HCT116 (cell line): ENCODE data around the gene SART1. TPM values are rescaled to one million over a fixed set of nuclear protein-coding genes. Genes with fewer than 3 reads are reported as not detected.

Experiments used
- ATAC-seq: fragments of 200-7000 bp; cut with Tn5 transposase; 2 replicates; pipeline ENCODE4 v1.9.1; 2020; ENCODE audit warnings: mild to moderate bottlenecking, moderate library complexity
- BruUV-seq: library from RNA; stranded (reverse); fragments of 400-500 nt; replicated peaks from 2 replicates; lab custom pipeline; 2021; lab: Mats Ljungman, UMichigan
- CTCF ChIA-PET: fragments of 300-600 bp; sonication (Branson Sonifier 250); formaldehyde crosslinking; loops from one replicate; lab custom pipeline; 2021; ENCODE audit warnings: antibody characterized with exemption; lab: Charles Lee
- POLR2A ChIA-PET: fragments of 300-600, 350-600 bp; sonication (Branson Sonifier 250); formaldehyde crosslinking; loops from one replicate; lab custom pipeline; 2021; ENCODE audit warnings: antibody characterized with exemption; lab: Charles Lee
- RAD21 ChIA-PET, 2 experiments: fragments of 300-600 bp; sonication (Branson Sonifier 250); formaldehyde crosslinking; loops; one replicate each; lab custom pipeline; 2023; ENCODE audit warnings: low total read pairs in 2 of 2; ENCODE audit not compliant: uncharacterized antibody in 2 of 2, unreplicated experiment in 2 of 2, low non-redundant PET in 1 of 2; lab: Charles Lee
- DNase-seq: peaks from one replicate; pipeline ENCODE4 v3.0.0-alpha.2; 2010; ENCODE audit warnings: low read depth, low spot score
- H2AFZ ChIP-seq: fragments of 200-600 bp; shearing (Covaris generic), sonication (generic); 2 replicates; pipeline ENCODE4 v1.6.1; 2017; ENCODE audit warnings: low read depth, mixed run types, mixed read lengths, antibody characterized with exemption, low read length; ENCODE audit not compliant: poor library complexity, severe bottlenecking
- H3K27ac ChIP-seq: 2 replicates; pipeline ENCODE4 v1.5.1; 2012; ENCODE audit warnings: low read depth, low read length
- H3K27me3 ChIP-seq: fragments of 200-600 bp; sonication (generic); 2 replicates; pipeline ENCODE4 v1.6.1; 2016; ENCODE audit warnings: mixed run types, low read length, mixed read lengths; ENCODE audit not compliant: insufficient read depth
- H3K36me3 ChIP-seq, 2 experiments: fragments of 200-500 bp in 1 of 2; fragments of 200-600 bp in 1 of 2; sonication (Bioruptor generic) in 1 of 2; sonication (generic) in 1 of 2; 2 replicates each; pipeline versions ENCODE4 v1.5.1 to v1.6.1; 2014 to 2016; ENCODE audit warnings: low read length in 2 of 2, inconsistent platforms in 1 of 2, mixed read lengths in 1 of 2, mixed run types in 1 of 2; ENCODE audit not compliant: insufficient read depth in 2 of 2, control insufficient read depth in 1 of 2
- H3K4me1 ChIP-seq, 2 experiments: fragments of 200-600 bp in 1 of 2; sonication (generic) in 1 of 2; 2 replicates each; pipeline versions ENCODE4 v1.5.1 to v1.6.1; 2012 to 2017; ENCODE audit warnings: low read length in 2 of 2, inconsistent platforms in 1 of 2, mild to moderate bottlenecking in 1 of 2, mixed read lengths in 1 of 2, mixed run types in 1 of 2, moderate library complexity in 1 of 2; ENCODE audit not compliant: insufficient read depth in 2 of 2, control insufficient read depth in 1 of 2
- H3K4me2 ChIP-seq: fragments of 200-600 bp; sonication (generic); 2 replicates; pipeline ENCODE4 v1.6.1; 2017; ENCODE audit warnings: mixed run types, low read length, mixed read lengths
- H3K4me3 ChIP-seq, 2 experiments: fragments of 200-600 bp in 1 of 2; sonication (generic) in 1 of 2; replicated peaks in 1 of 2; 2 replicates each; pipeline ENCODE4 v1.5.1; 2011 to 2016; ENCODE audit warnings: low read length in 2 of 2, control low read depth in 1 of 2, low read depth in 1 of 2, mild to moderate bottlenecking in 1 of 2, mixed read lengths in 1 of 2, mixed run types in 1 of 2
- H3K79me2 ChIP-seq: fragments of 200-600 bp; sonication (generic); 2 replicates; pipeline ENCODE4 v1.6.1; 2017; ENCODE audit warnings: mild to moderate bottlenecking, mixed run types, low read length, moderate library complexity, mixed read lengths; ENCODE audit not compliant: insufficient read depth
- H3K9ac ChIP-seq: fragments of 200-600 bp; sonication (generic); 2 replicates; pipeline ENCODE4 v1.6.1; 2016; ENCODE audit warnings: low read length, mixed read lengths
- H3K9me2 ChIP-seq: fragments of 200-600 bp; sonication (generic), shearing (Covaris generic); 2 replicates; pipeline ENCODE4 v1.6.1; 2017; ENCODE audit warnings: mixed run types, mild to moderate bottlenecking, moderate library complexity; ENCODE audit not compliant: insufficient read depth
- H3K9me3 ChIP-seq, 2 experiments: fragments of 200-500 bp in 1 of 2; fragments of 200-600 bp in 1 of 2; sonication (Bioruptor generic) in 1 of 2; sonication (generic) in 1 of 2; 2 replicates each; pipeline ENCODE4 v1.6.1; 2014 to 2017; ENCODE audit warnings: low read length in 2 of 2, mixed read lengths in 2 of 2, inconsistent platforms in 1 of 2, low read depth in 1 of 2, mild to moderate bottlenecking in 1 of 2, mixed run types in 1 of 2, moderate library complexity in 1 of 2; ENCODE audit not compliant: control insufficient read depth in 1 of 2, insufficient read depth in 1 of 2
- H4K20me1 ChIP-seq: fragments of 200-600 bp; sonication (generic), shearing (Covaris generic); 2 replicates; pipeline ENCODE4 v1.6.1; 2017; ENCODE audit warnings: mixed run types, mild to moderate bottlenecking, moderate library complexity; ENCODE audit not compliant: insufficient read depth
- EGR1 ChIP-seq: IDR thresholded peaks from 2 replicates; pipeline ENCODE4 v1.6.1; 2012; ENCODE audit warnings: low read depth
- JUND ChIP-seq: IDR thresholded peaks from 2 replicates; pipeline ENCODE4 v1.6.1; 2012
- ZNF274 ChIP-seq: fragments of 200-500 bp; sonication (Bioruptor generic); IDR thresholded peaks from 2 replicates; pipeline ENCODE4 v1.6.1; 2014; ENCODE audit warnings: mild to moderate bottlenecking, low read depth, low read length, inconsistent platforms
- intact Hi-C: fragments of 100-400 bp; cut with micrococcal nuclease; formaldehyde crosslinking; loops from 2 replicates; pipeline ENCODE4 v1.10.0; 2022
- total RNA-seq: library from RNA; stranded (reverse); gene quantifications from one replicate; pipeline ENCODE4 v1.2.1, GENCODE V29; 2021; ENCODE audit not compliant: unreplicated experiment
- TF ChIP-seq, protein P1 (sequence below): IDR thresholded peaks from 2 replicates; pipeline ENCODE4 v1.6.1; 2012
- TF ChIP-seq, protein P2 (sequence below), 3 experiments: fragments of 200-600 bp in 1 of 3; sonication (generic) in 1 of 3; IDR thresholded peaks in 2 of 3; conservative IDR thresholded peaks in 1 of 3; 2 replicates each; pipeline ENCODE4 v1.5.1; 2012 to 2017; ENCODE audit warnings: low read depth in 2 of 3, low read length in 2 of 3, antibody characterized with exemption in 1 of 3, borderline replicate concordance in 1 of 3, control low read depth in 1 of 3, mild to moderate bottlenecking in 1 of 3, mixed read lengths in 1 of 3, mixed run types in 1 of 3, moderate library complexity in 1 of 3; ENCODE audit not compliant: insufficient read depth in 1 of 3

SART1 gene
- total RNA-seq, 1 experiment from 2014 or later, result 47.9 TPM

DNA sequence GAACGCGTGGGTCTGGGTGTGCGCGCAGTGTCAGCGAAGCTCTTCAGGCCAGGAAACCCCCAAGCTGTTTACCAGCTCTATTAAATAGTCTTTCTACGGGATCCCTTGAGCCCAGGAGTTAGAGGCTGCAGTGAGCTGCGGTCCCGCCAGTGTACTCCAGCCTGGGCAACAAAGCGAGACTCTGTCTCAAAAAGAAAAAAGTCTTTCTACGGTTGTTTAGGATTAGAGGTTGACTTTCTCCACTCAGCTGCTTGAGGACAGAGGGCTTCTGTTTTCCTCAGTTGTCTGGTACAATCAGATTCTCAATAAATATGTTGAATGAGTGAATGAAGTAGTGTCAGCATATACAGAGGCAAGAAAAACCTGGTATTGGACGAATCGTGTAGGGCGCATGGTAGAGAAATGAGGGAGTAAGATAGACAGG, 619 bp downstream of the SART1 start:
- intact Hi-C loops, result loop anchor here (1.0 kb wide), 1 partner anchor 40 kb away; the partner anchor contains the start of genes BANF1 and EIF1AD
- ChIA-PET RAD21 (interaction anchor here in 1 of 2 experiments (0.6 kb wide), 1 partner anchor 74 kb away, joined by 3 read pairs; the partner anchor contains the start of gene FIBP), CTCF (no interaction called here), POLR2A (interaction anchor here (1.3 kb wide), 1 partner anchor 9 kb away, joined by 4 read pairs; no protein-coding TSS in a partner anchor)
- Histone ChIP-seq H3K9me2 (no peaks in the 10 kb centered on the region), H3K36me3 (peaks cover 23 to 34% of the 10 kb centered on the region in 2 experiments; a peak in 3 of 4 replicates), H3K4me2 (peak overlapping the region; percentile 87), H3K79me2 (peaks cover 48% of the 10 kb centered on the region), H3K4me3 (peak overlapping the region; percentile 76), H3K9ac (peak overlapping the region; percentile 96), H4K20me1 (no peaks in the 10 kb centered on the region), H3K27ac (peak overlapping the region; percentile 16; the same call in 1 of the 2 replicates), H3K27me3 (no peaks in the 10 kb centered on the region), H2AFZ (no peak overlapping the region), H3K9me3 (no peaks in the 10 kb centered on the region), H3K4me1 (peaks cover 8 to 21% of the 10 kb centered on the region in 2 experiments; a peak in 3 of 4 replicates)
- peak; percentile 14 for ATAC-seq
- TF ChIP-seq JUND (no peak), EGR1 (0 out of 2 replicates have a peak, but pooled peaks have one; percentile 11)
- DNase-seq, result no peak
- BruUV-seq, result no TSS peak

DNA sequence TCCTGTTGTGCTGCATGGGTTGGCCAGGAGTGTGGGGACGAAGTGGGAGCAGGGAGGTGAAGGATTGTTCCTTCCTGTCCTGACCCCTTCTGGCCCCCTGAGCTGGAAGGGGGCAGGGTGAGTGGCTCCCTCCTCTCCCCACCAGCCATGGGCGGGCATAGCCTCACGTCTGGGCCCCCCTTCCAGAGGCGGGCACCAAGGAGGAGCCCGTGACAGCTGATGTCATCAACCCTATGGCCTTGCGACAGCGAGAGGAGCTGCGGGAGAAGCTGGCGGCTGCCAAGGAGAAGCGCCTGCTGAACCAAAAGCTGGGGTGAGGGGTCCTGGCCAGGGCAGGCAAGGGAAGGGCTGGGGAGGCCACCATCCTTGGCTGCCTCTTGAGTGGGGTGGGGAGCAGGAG, 3.4 kb downstream of the SART1 start:
- DNase-seq, result no peak
- Histone ChIP-seq H3K4me3 (no peak overlapping the region), H3K4me2 (no peak overlapping the region), H3K79me2 (peaks cover 52% of the 10 kb centered on the region), H3K36me3 (peaks cover 27 to 44% of the 10 kb centered on the region in 2 experiments; a peak in 3 of 4 replicates), H2AFZ (no peak overlapping the region), H3K9ac (no peak overlapping the region), H3K9me3 (no peaks in the 10 kb centered on the region), H3K27me3 (no peaks in the 10 kb centered on the region), H3K4me1 (peaks cover 8 to 21% of the 10 kb centered on the region in 2 experiments; a peak in 3 of 4 replicates), H4K20me1 (no peaks in the 10 kb centered on the region), H3K9me2 (no peaks in the 10 kb centered on the region), H3K27ac (no peak overlapping the region)
- no peak for ATAC-seq
- ChIA-PET CTCF (no interaction called here), RAD21 (no interaction called here), POLR2A (interaction anchor here (1.7 kb wide), 1 partner anchor 75 kb away, joined by 3 read pairs; the partner anchor contains the start of gene CCDC85B)
- TF ChIP-seq, protein P1, sequence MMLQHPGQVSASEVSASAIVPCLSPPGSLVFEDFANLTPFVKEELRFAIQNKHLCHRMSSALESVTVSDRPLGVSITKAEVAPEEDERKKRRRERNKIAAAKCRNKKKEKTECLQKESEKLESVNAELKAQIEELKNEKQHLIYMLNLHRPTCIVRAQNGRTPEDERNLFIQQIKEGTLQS, result no peak
- no peak for TF ChIP-seq ZNF274
- TF ChIP-seq, protein P2, sequence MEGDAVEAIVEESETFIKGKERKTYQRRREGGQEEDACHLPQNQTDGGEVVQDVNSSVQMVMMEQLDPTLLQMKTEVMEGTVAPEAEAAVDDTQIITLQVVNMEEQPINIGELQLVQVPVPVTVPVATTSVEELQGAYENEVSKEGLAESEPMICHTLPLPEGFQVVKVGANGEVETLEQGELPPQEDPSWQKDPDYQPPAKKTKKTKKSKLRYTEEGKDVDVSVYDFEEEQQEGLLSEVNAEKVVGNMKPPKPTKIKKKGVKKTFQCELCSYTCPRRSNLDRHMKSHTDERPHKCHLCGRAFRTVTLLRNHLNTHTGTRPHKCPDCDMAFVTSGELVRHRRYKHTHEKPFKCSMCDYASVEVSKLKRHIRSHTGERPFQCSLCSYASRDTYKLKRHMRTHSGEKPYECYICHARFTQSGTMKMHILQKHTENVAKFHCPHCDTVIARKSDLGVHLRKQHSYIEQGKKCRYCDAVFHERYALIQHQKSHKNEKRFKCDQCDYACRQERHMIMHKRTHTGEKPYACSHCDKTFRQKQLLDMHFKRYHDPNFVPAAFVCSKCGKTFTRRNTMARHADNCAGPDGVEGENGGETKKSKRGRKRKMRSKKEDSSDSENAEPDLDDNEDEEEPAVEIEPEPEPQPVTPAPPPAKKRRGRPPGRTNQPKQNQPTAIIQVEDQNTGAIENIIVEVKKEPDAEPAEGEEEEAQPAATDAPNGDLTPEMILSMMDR (IDR thresholded peaks at IDR 0.05 in 2 of 3, conservative IDR thresholded peaks at IDR 0.05 in 1 of 3; ENCODE audit: borderline replicate concordance in 1 of 3, insufficient read depth in 1 of 3, low read depth in 2 of 3, low read length in 2 of 3), result no peak
- intact Hi-C loops, result no loop called here
- no TSS peak for BruUV-seq
